ENCODE measurements around the gene MEGF8. TPM values are rescaled to one million over a fixed set of nuclear protein-coding genes. Genes with fewer than 3 reads are reported as not detected.

The MEGF8 gene
- total RNA-seq, 1 donor from 2014 or later, result 8.4 TPM

- peak overlapping the region; percentile 92 for H3K4me3 Mint-ChIP-seq
- H3K4me1 Mint-ChIP-seq, result peaks cover 21% of the 10 kb centered on the region
- intact Hi-C loops (cut with micrococcal nuclease), result loop anchor here (5.0 kb wide), 1 partner anchor 172 kb away; the partner anchor contains the start of gene POU2F2
- H3K27me3 Mint-ChIP-seq, result no peaks in the 10 kb centered on the region
- no peak for DNase-seq
- H3K27ac Mint-ChIP-seq, result no peak overlapping the region
- H3K9me3 Mint-ChIP-seq, result no peaks in the 10 kb centered on the region
- H3K36me3 Mint-ChIP-seq (ENCODE audit: low read depth), result peaks cover 5% of the 10 kb centered on the region
These were observed 21.6 kb upstream of the MEGF8 start for GRCh38 chr19:42303876-42304275.

- H3K9me3 Mint-ChIP-seq, result no peaks in the 10 kb centered on the region
- no peaks in the 10 kb centered on the region for H3K36me3 Mint-ChIP-seq (ENCODE audit: low read depth)
- DNase-seq, result no peak
- H3K4me3 Mint-ChIP-seq, result no peak overlapping the region
- intact Hi-C loops (cut with micrococcal nuclease), result no loop called here
- peaks cover 7% of the 10 kb centered on the region for H3K27me3 Mint-ChIP-seq
- peaks cover 17% of the 10 kb centered on the region for H3K4me1 Mint-ChIP-seq
- H3K27ac Mint-ChIP-seq, result no peak overlapping the region
These were observed 18.8 kb upstream of the MEGF8 start for GRCh38 chr19:42306646-42307045.

- Mint-ChIP-seq H3K27ac (no peak overlapping the region), H3K9me3 (no peaks in the 10 kb centered on the region), H3K4me1 (peaks cover 11% of the 10 kb centered on the region), H3K27me3 (peaks cover 30% of the 10 kb centered on the region), H3K4me3 (no peak overlapping the region), H3K36me3 (ENCODE audit: low read depth) (no peaks in the 10 kb centered on the region)
- intact Hi-C loops (cut with micrococcal nuclease), result no loop called here
- no peak for DNase-seq
These were observed 15.7 kb upstream of the MEGF8 start for GRCh38 chr19:42309686-42310085.

GRCh38 chr19:42311657-42312056 lies 13.8 kb upstream of the MEGF8 start:
- DNase-seq, result no peak
- intact Hi-C loops (cut with micrococcal nuclease), result no loop called here
- no peaks in the 10 kb centered on the region for H3K36me3 Mint-ChIP-seq (ENCODE audit: low read depth)
- no peaks in the 10 kb centered on the region for H3K9me3 Mint-ChIP-seq
- peaks cover 11% of the 10 kb centered on the region for H3K4me1 Mint-ChIP-seq
- H3K4me3 Mint-ChIP-seq, result no peak overlapping the region
- H3K27ac Mint-ChIP-seq, result no peak overlapping the region
- H3K27me3 Mint-ChIP-seq, result peaks cover 38% of the 10 kb centered on the region

GRCh38 chr19:42312370-42312769 lies 13.1 kb upstream of the MEGF8 start:
- intact Hi-C loops (cut with micrococcal nuclease), result no loop called here
- Mint-ChIP-seq H3K4me3 (peak overlapping the region; percentile 81), H3K27ac (no peak overlapping the region)

GRCh38 chr19:42313096-42313839 lies 12.2 kb upstream of the MEGF8 start, which contains the start of gene TMEM145:
Gene TMEM145, plus strand, starts transcription at chr19:42313309. Its CDS starts 68 bp downstream, at chr19:42313377.
- Mint-ChIP-seq H3K4me1 (peaks cover 18% of the 10 kb centered on the region), H3K36me3 (ENCODE audit: low read depth) (no peaks in the 10 kb centered on the region), H3K27me3 (peaks cover 42% of the 10 kb centered on the region), H3K4me3 (peak within 1 kb of the TSS; percentile 81), H3K27ac (no peak within 1 kb of the TSS), H3K9me3 (no peaks in the 10 kb centered on the region)
- peak; percentile 82 for DNase-seq
- intact Hi-C loops (cut with micrococcal nuclease), result no loop called here

More at GRCh38 chr19:42312370-42312769, 13.1 kb upstream of the MEGF8 start:
- Mint-ChIP-seq H3K4me1 (peaks cover 17% of the 10 kb centered on the region), H3K36me3 (ENCODE audit: low read depth) (no peaks in the 10 kb centered on the region), H3K9me3 (no peaks in the 10 kb centered on the region), H3K27me3 (peaks cover 42% of the 10 kb centered on the region)
- no peak for DNase-seq

GRCh38 chr19:42313840-42314755 lies 11.3 kb upstream of the MEGF8 start:
- peaks cover 42% of the 10 kb centered on the region for H3K27me3 Mint-ChIP-seq
- H3K9me3 Mint-ChIP-seq, result no peaks in the 10 kb centered on the region
- H3K4me1 Mint-ChIP-seq, result peaks cover 18% of the 10 kb centered on the region
- H3K36me3 Mint-ChIP-seq (ENCODE audit: low read depth), result no peaks in the 10 kb centered on the region
- H3K4me3 Mint-ChIP-seq, result peak overlapping the region; percentile 81
- no peak overlapping the region for H3K27ac Mint-ChIP-seq
- no peak for DNase-seq
- intact Hi-C loops (cut with micrococcal nuclease), result no loop called here

- intact Hi-C loops (cut with micrococcal nuclease), result no loop called here
- Mint-ChIP-seq H3K9me3 (no peaks in the 10 kb centered on the region), H3K27me3 (peaks cover 43% of the 10 kb centered on the region), H3K36me3 (ENCODE audit: low read depth) (no peaks in the 10 kb centered on the region), H3K4me1 (peaks cover 18% of the 10 kb centered on the region), H3K27ac (no peak overlapping the region), H3K4me3 (no peak overlapping the region)
- DNase-seq, result no peak
These were observed 10.4 kb upstream of the MEGF8 start for GRCh38 chr19:42315024-42315423.

- intact Hi-C loops (cut with micrococcal nuclease), result no loop called here
- peaks cover 47% of the 10 kb centered on the region for H3K27me3 Mint-ChIP-seq
- H3K4me3 Mint-ChIP-seq, result peak overlapping the region; percentile 59
- H3K36me3 Mint-ChIP-seq (ENCODE audit: low read depth), result no peaks in the 10 kb centered on the region
- no peak for DNase-seq
- H3K4me1 Mint-ChIP-seq, result peaks cover 18% of the 10 kb centered on the region
- H3K27ac Mint-ChIP-seq, result peak overlapping the region; percentile 77
- no peaks in the 10 kb centered on the region for H3K9me3 Mint-ChIP-seq
These were observed 8.9 kb upstream of the MEGF8 start for GRCh38 chr19:42316223-42317211.

- Mint-ChIP-seq H3K4me1 (peaks cover 16% of the 10 kb centered on the region), H3K27me3 (peaks cover 45% of the 10 kb centered on the region), H3K4me3 (no peak overlapping the region), H3K36me3 (ENCODE audit: low read depth) (no peaks in the 10 kb centered on the region), H3K9me3 (no peaks in the 10 kb centered on the region), H3K27ac (peak overlapping the region; percentile 32)
- intact Hi-C loops (cut with micrococcal nuclease), result no loop called here
- DNase-seq, result no peak
These were observed 7.9 kb upstream of the MEGF8 start for GRCh38 chr19:42317535-42317934.

- Mint-ChIP-seq H3K4me1 (peaks cover 18% of the 10 kb centered on the region), H3K36me3 (ENCODE audit: low read depth) (peaks cover 5% of the 10 kb centered on the region), H3K9me3 (no peaks in the 10 kb centered on the region), H3K4me3 (no peak overlapping the region), H3K27ac (no peak overlapping the region), H3K27me3 (peaks cover 34% of the 10 kb centered on the region)
- DNase-seq, result no peak
- intact Hi-C loops (cut with micrococcal nuclease), result loop anchor here (5.0 kb wide), 1 partner anchor 145 kb away; no protein-coding TSS in a partner anchor
These were observed 3.1 kb upstream of the MEGF8 start for GRCh38 chr19:42322305-42322704.

- intact Hi-C loops (cut with micrococcal nuclease), result loop anchor here (5.0 kb wide), 1 partner anchor 146 kb away; no protein-coding TSS in a partner anchor
- H3K27ac Mint-ChIP-seq, result no peak overlapping the region
- H3K9me3 Mint-ChIP-seq, result no peaks in the 10 kb centered on the region
- no peak for DNase-seq
- peaks cover 16% of the 10 kb centered on the region for H3K4me1 Mint-ChIP-seq
- H3K4me3 Mint-ChIP-seq, result peak overlapping the region; percentile 45
- peaks cover 34% of the 10 kb centered on the region for H3K27me3 Mint-ChIP-seq
- H3K36me3 Mint-ChIP-seq (ENCODE audit: low read depth), result peaks cover 5% of the 10 kb centered on the region
These were observed 2.0 kb upstream of the MEGF8 start for GRCh38 chr19:42323473-42323851.
